Measurements from ENCODE around the gene SHPK.

Gene SHPK

GRCh38 chr17:3576970-3577369, 59.1 kb downstream of the SHPK start:
- no peak for TF ChIP-seq SUZ12 (IDR thresholded peaks at IDR 0.05; ENCODE audit: extremely low read depth, insufficient read depth, insufficient read length)
- Histone ChIP-seq H3K4me1 (ENCODE audit: insufficient read depth, insufficient read length) (no peaks in the 10 kb centered on the region), H3K4me3 (ENCODE audit: insufficient read length, low read depth) (no peak overlapping the region), H3K27me3 (ENCODE audit: insufficient read depth, insufficient read length) (no peaks in the 10 kb centered on the region), H3K36me3 (ENCODE audit: insufficient read depth, insufficient read length, low read length) (peaks cover 49% of the 10 kb centered on the region), H3K9me3 (ENCODE audit: insufficient read depth, low read length) (no peaks in the 10 kb centered on the region), H3K9ac (ENCODE audit: insufficient read length, low read depth) (no peak overlapping the region)
- no peak for DNase-seq (ENCODE audit: low read depth, low spot score)

- Histone ChIP-seq H3K27me3 (ENCODE audit: insufficient read depth, insufficient read length) (no peaks in the 10 kb centered on the region), H3K9me3 (ENCODE audit: insufficient read depth, low read length) (no peaks in the 10 kb centered on the region), H3K9ac (ENCODE audit: insufficient read length, low read depth) (no peak overlapping the region), H3K36me3 (ENCODE audit: insufficient read depth, insufficient read length, low read length) (peaks cover 62% of the 10 kb centered on the region), H3K4me3 (ENCODE audit: insufficient read length, low read depth) (no peak overlapping the region), H3K4me1 (ENCODE audit: insufficient read depth, insufficient read length) (no peaks in the 10 kb centered on the region)
- no peak for TF ChIP-seq YY1 (IDR thresholded peaks at IDR 0.05; ENCODE audit: insufficient read depth, insufficient read length)
- no peak for TF ChIP-seq ZNF274 (IDR thresholded peaks at IDR 0.05; ENCODE audit: low read depth, low read length)
- no peak for TF ChIP-seq SUZ12 (IDR thresholded peaks at IDR 0.05; ENCODE audit: extremely low read depth, insufficient read depth, insufficient read length)
- DNase-seq (ENCODE audit: low read depth, low spot score) = no peak
These were observed 60.5 kb downstream of the SHPK start for GRCh38 chr17:3575511-3575910.

GRCh38 chr17:3574231-3574630, 61.8 kb downstream of the SHPK start:
- peaks cover 58% of the 10 kb centered on the region for H3K36me3 ChIP-seq (ENCODE audit: insufficient read depth, insufficient read length, low read length)
- no peak overlapping the region for H3K4me3 ChIP-seq (ENCODE audit: insufficient read length, low read depth)
- no peaks in the 10 kb centered on the region for H3K4me1 ChIP-seq (ENCODE audit: insufficient read depth, insufficient read length)
- H3K27me3 ChIP-seq (ENCODE audit: insufficient read depth, insufficient read length) = no peaks in the 10 kb centered on the region
- H3K9me3 ChIP-seq (ENCODE audit: insufficient read depth, low read length) = no peaks in the 10 kb centered on the region
- DNase-seq (ENCODE audit: low read depth, low spot score) = no peak
- no peak overlapping the region for H3K9ac ChIP-seq (ENCODE audit: insufficient read length, low read depth)
- no peak for TF ChIP-seq ZNF274 (IDR thresholded peaks at IDR 0.05; ENCODE audit: low read depth, low read length)
- TF ChIP-seq YY1 (IDR thresholded peaks at IDR 0.05; ENCODE audit: insufficient read depth, insufficient read length) = no peak
- no peak for TF ChIP-seq SUZ12 (IDR thresholded peaks at IDR 0.05; ENCODE audit: extremely low read depth, insufficient read depth, insufficient read length)

- no peak overlapping the region for H3K4me3 ChIP-seq (ENCODE audit: insufficient read length, low read depth)
- H3K4me1 ChIP-seq (ENCODE audit: insufficient read depth, insufficient read length) = no peaks in the 10 kb centered on the region
- H3K36me3 ChIP-seq (ENCODE audit: insufficient read depth, insufficient read length, low read length) = peaks cover 50% of the 10 kb centered on the region
- no peaks in the 10 kb centered on the region for H3K9me3 ChIP-seq (ENCODE audit: insufficient read depth, low read length)
- no peak for DNase-seq (ENCODE audit: low read depth, low spot score)
- no peak for TF ChIP-seq ZNF274 (IDR thresholded peaks at IDR 0.05; ENCODE audit: low read depth, low read length)
- TF ChIP-seq YY1 (IDR thresholded peaks at IDR 0.05; ENCODE audit: insufficient read depth, insufficient read length) = no peak
- no peak for TF ChIP-seq SUZ12 (IDR thresholded peaks at IDR 0.05; ENCODE audit: extremely low read depth, insufficient read depth, insufficient read length)
- H3K9ac ChIP-seq (ENCODE audit: insufficient read length, low read depth) = no peak overlapping the region
- no peaks in the 10 kb centered on the region for H3K27me3 ChIP-seq (ENCODE audit: insufficient read depth, insufficient read length)
These were observed 62.6 kb downstream of the SHPK start for GRCh38 chr17:3573246-3574100.

- Histone ChIP-seq H3K27me3 (ENCODE audit: insufficient read depth, insufficient read length) (no peaks in the 10 kb centered on the region), H3K9me3 (ENCODE audit: insufficient read depth, low read length) (no peaks in the 10 kb centered on the region), H3K4me3 (ENCODE audit: insufficient read length, low read depth) (no peak overlapping the region), H3K9ac (ENCODE audit: insufficient read length, low read depth) (no peak overlapping the region), H3K4me1 (ENCODE audit: insufficient read depth, insufficient read length) (no peaks in the 10 kb centered on the region), H3K36me3 (ENCODE audit: insufficient read depth, insufficient read length, low read length) (peaks cover 41% of the 10 kb centered on the region)
- TF ChIP-seq YY1 (IDR thresholded peaks at IDR 0.05; ENCODE audit: insufficient read depth, insufficient read length) (no peak), ZNF274 (IDR thresholded peaks at IDR 0.05; ENCODE audit: low read depth, low read length) (no peak)
- DNase-seq (ENCODE audit: low read depth, low spot score) = no peak
These were observed 63.8 kb downstream of the SHPK start for GRCh38 chr17:3572231-3572630.

- Histone ChIP-seq H3K36me3 (ENCODE audit: insufficient read depth, insufficient read length, low read length) (peaks cover 42% of the 10 kb centered on the region), H3K9me3 (ENCODE audit: insufficient read depth, low read length) (no peaks in the 10 kb centered on the region), H3K4me3 (ENCODE audit: insufficient read length, low read depth) (no peak overlapping the region), H3K9ac (ENCODE audit: insufficient read length, low read depth) (no peak overlapping the region), H3K27me3 (ENCODE audit: insufficient read depth, insufficient read length) (no peaks in the 10 kb centered on the region), H3K4me1 (ENCODE audit: insufficient read depth, insufficient read length) (no peaks in the 10 kb centered on the region)
- TF ChIP-seq YY1 (IDR thresholded peaks at IDR 0.05; ENCODE audit: insufficient read depth, insufficient read length) (no peak), SUZ12 (IDR thresholded peaks at IDR 0.05; ENCODE audit: extremely low read depth, insufficient read depth, insufficient read length) (no peak), ZNF274 (IDR thresholded peaks at IDR 0.05; ENCODE audit: low read depth, low read length) (no peak)
- DNase-seq (ENCODE audit: low read depth, low spot score) = no peak
These were observed 64.8 kb downstream of the SHPK start for GRCh38 chr17:3571043-3571900.

- TF ChIP-seq ZNF274 (IDR thresholded peaks at IDR 0.05; ENCODE audit: low read depth, low read length) = no peak
- no peak for TF ChIP-seq SUZ12 (IDR thresholded peaks at IDR 0.05; ENCODE audit: extremely low read depth, insufficient read depth, insufficient read length)
- no peak for TF ChIP-seq YY1 (IDR thresholded peaks at IDR 0.05; ENCODE audit: insufficient read depth, insufficient read length)
- H3K4me1 ChIP-seq (ENCODE audit: insufficient read depth, insufficient read length) = no peaks in the 10 kb centered on the region
- H3K4me3 ChIP-seq (ENCODE audit: insufficient read length, low read depth) = no peak overlapping the region
- H3K9ac ChIP-seq (ENCODE audit: insufficient read length, low read depth) = no peak overlapping the region
- H3K27me3 ChIP-seq (ENCODE audit: insufficient read depth, insufficient read length) = no peaks in the 10 kb centered on the region
- peaks cover 8% of the 10 kb centered on the region; the same call in 1 of the 2 replicates for H3K9me3 ChIP-seq (ENCODE audit: insufficient read depth, low read length)
- no peak for DNase-seq (ENCODE audit: low read depth, low spot score)
- peaks cover 43% of the 10 kb centered on the region for H3K36me3 ChIP-seq (ENCODE audit: insufficient read depth, insufficient read length, low read length)
These were observed 66.4 kb downstream of the SHPK start for GRCh38 chr17:3569534-3570137.

All from NT2/D1 (cell line).